Right cardiac atrium (tissue), 5 donors: ENCODE measurements around the gene ADAMTS13. TPM values are rescaled to one million over a fixed set of nuclear protein-coding genes. Genes with fewer than 3 reads are reported as not detected.

Experiments used
- ATAC-seq, 2 donors: fragments of 200-7000 bp; cut with Tn5 transposase; one replicate each; pipeline versions ENCODE4 v1.8.0 to v1.9.1; 2020; ENCODE audit warnings: moderate library complexity in 2 of 2, mild to moderate bottlenecking in 1 of 2
- DNase-seq, 3 donors: peaks; one replicate each; pipeline ENCODE4 v3.0.0-alpha.2; 2020
- H3K27ac ChIP-seq: one replicate; pipeline ENCODE4 v1.5.1; 2013; ENCODE audit warnings: mild to moderate bottlenecking, low read length, control low read depth, moderate library complexity
- H3K27me3 ChIP-seq: one replicate; pipeline ENCODE4 v1.6.1; 2013; ENCODE audit not compliant: control insufficient read depth, insufficient read depth
- H3K4me1 ChIP-seq: one replicate; pipeline ENCODE4 v1.6.1; 2013; ENCODE audit warnings: low read length; ENCODE audit not compliant: control insufficient read depth, insufficient read depth
- H3K4me3 ChIP-seq: one replicate; pipeline ENCODE4 v1.5.1; 2013; ENCODE audit warnings: low read length, control low read depth
- H3K9me3 ChIP-seq: one replicate; pipeline ENCODE4 v1.6.1; 2013; ENCODE audit warnings: low read length; ENCODE audit not compliant: control insufficient read depth
- WGBS: extraction: QIAGEN DNeasy Blood & Tissue Kit; methylation state at CpG from one replicate; pipeline ENCODE4 v1.1.7; 2013; 5-methylcytosine and 5-hydroxymethylcytosine counted together
- intact Hi-C, 4 donors: fragments of 100-400 bp; cut with DNase I; formaldehyde crosslinking; loops; one replicate each; pipeline versions ENCODE4 v1.11.0 to v1.14.0; 2022 to 2023
- polyA plus RNA-seq: library from polyadenylated mRNA; stranded (reverse); fragments of 200-250 nt; gene quantifications from one replicate; pipeline ENCODE4 v1.2.3, GENCODE V29; 2013
- total RNA-seq, 4 donors: library from RNA; stranded (reverse); fragmentation: NEBNext Ultra II Directional; extraction: Animal tissue kit (Norgen Biotek cat#: 25700); gene quantifications; one replicate each; pipeline ENCODE4 v1.2.1, GENCODE V29; 2021
- donor health status: healthy with polysubstance abuse.
- donor health status: DM: no; HTN: yes; CAD: no.
- donor health status: DM: no; HTN: no; CAD: no.
- donor health status: DM: no; HTN: yes; CAD: no; lungs with severe emphysema.
- donor health status: DM: yes; HTN: yes; CAD: no.

The ADAMTS13 gene
- total and polyA plus RNA-seq, 5 donors = 2.1 to 4.6 (median 4.0) TPM

DNA sequence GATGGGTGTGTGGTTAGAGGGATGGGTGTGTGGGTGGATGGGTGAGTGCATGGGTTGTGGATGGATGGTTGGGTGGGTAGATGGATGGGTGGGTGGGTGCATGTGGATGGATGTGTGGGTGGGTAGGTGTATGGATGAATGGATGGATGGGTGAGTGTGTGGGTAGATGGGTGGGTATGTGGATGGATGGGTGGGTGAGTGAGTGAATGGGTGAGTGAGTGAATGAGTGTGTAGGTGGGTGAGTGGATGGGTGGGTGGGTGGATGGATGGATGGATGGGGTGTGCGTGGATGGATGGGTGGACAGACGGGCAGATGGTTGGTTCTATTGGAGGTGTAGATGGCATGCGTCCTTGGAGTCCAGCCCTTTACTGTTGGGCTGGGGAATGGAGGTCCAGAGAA lies 28.8 kb upstream of the ADAMTS13 start:
- no peak for ATAC-seq
- H3K27me3 ChIP-seq = no peaks in the 10 kb centered on the region

GRCh38 chr9:133394687-133395271 lies 27.4 kb upstream of the ADAMTS13 start:
- H3K9me3 ChIP-seq = no peaks in the 10 kb centered on the region
- WGBS = 41% methylated on average over 8 of the region's 8 CpGs
- H3K4me3 ChIP-seq = no peak overlapping the region
- intact Hi-C loops = no loop called here
- no peaks in the 10 kb centered on the region for H3K4me1 ChIP-seq
- H3K27ac ChIP-seq = no peak overlapping the region
- no peaks in the 10 kb centered on the region for H3K27me3 ChIP-seq
- DNase-seq = no peak
- no peak for ATAC-seq

More for the DNA sequence above, 28.8 kb upstream of the ADAMTS13 start:
- 91% methylated on average over 3 of the region's 3 CpGs for WGBS
- Histone ChIP-seq H3K27ac (no peak overlapping the region), H3K4me1 (no peaks in the 10 kb centered on the region), H3K4me3 (no peak overlapping the region), H3K9me3 (no peaks in the 10 kb centered on the region)
- no peak for DNase-seq
- intact Hi-C loops = no loop called here

DNA sequence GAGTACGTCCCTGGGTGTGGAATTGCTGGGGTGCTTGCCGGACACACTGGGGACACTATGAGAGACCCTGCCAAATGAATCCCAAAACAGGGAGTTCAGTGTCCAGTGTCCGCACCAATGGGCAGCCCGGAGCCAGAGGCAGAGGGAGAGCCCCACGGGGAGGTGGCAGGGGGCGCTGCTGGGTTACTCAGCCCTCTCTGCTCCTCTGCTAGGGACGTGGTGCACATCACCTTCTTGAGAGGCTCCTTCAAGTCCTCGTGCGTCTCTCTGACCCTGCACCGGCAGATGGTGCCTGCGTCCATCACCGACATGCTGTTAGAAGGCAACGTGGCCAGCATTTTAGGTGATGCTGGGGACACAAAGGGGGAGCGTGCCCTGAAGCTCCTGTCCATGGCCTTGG lies 25.2 kb upstream of the ADAMTS13 start:
- intact Hi-C loops = no loop called here
- ATAC-seq (no peak), DNase-seq (no peak)
- Histone ChIP-seq H3K4me3 (no peak overlapping the region), H3K27ac (no peak overlapping the region), H3K4me1 (no peaks in the 10 kb centered on the region), H3K9me3 (no peaks in the 10 kb centered on the region), H3K27me3 (no peaks in the 10 kb centered on the region)
- 27% methylated on average over 14 of the region's 14 CpGs for WGBS

DNA sequence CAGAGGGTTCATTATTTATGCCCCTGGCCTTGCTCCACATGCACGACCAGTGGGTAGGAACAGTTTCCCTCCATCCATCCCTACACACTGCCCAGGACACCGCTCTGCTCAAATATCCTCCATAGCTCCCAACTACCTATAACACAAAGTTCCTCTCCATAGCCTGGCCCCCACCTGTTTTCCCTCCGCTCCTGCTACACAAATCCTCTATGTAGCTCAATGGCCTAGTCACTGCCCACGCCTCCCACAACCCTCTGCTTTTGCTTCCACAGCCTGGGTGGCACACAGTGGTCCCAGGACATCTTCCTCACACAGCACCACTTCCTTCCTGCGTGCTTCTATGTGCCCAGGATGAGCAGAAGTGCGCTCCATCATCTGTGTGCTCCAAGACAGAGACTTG lies 24.8 kb upstream of the ADAMTS13 start:
- Histone ChIP-seq H3K4me3 (no peak overlapping the region), H3K27ac (no peak overlapping the region), H3K9me3 (no peaks in the 10 kb centered on the region), H3K27me3 (no peaks in the 10 kb centered on the region), H3K4me1 (no peaks in the 10 kb centered on the region)
- WGBS = 85% methylated on average over 6 of the region's 6 CpGs
- no peak for ATAC-seq
- intact Hi-C loops = no loop called here
- no peak for DNase-seq

- 60% methylated on average over 9 of the region's 9 CpGs for WGBS
- no peak overlapping the region for H3K4me3 ChIP-seq
- DNase-seq (no peak), ATAC-seq (no peak)
- no peaks in the 10 kb centered on the region for H3K9me3 ChIP-seq
- no peaks in the 10 kb centered on the region for H3K4me1 ChIP-seq
- no peak overlapping the region for H3K27ac ChIP-seq
- no peaks in the 10 kb centered on the region for H3K27me3 ChIP-seq
- intact Hi-C loops = no loop called here
These were observed 24.3 kb upstream of the ADAMTS13 start for GRCh38 chr9:133397895-133398294.

DNA sequence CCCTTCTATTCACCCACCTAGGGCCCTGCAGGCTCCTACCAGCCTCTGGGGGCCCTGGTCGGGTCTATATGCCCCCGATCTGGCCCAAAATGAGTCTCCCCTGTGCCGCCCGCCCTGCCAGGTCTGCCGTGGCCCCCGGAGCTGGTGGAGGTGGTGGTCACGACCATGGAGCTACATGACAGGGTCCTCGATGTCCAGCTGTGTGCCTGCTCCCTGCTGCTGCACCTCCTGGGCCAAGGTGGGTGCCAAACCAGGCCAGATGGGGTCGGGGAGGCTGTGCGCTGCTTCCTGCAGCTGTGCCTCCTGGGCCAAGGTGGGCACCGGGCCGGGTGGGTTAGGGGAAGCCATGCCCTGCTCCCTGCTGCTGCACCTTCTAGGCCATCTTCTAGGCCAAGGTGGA lies 21.9 kb upstream of the ADAMTS13 start:
- H3K27ac ChIP-seq = no peak overlapping the region
- no peaks in the 10 kb centered on the region for H3K9me3 ChIP-seq
- DNase-seq = no peak
- intact Hi-C loops = no loop called here
- H3K4me3 ChIP-seq = no peak overlapping the region
- no peaks in the 10 kb centered on the region for H3K27me3 ChIP-seq
- H3K4me1 ChIP-seq = no peaks in the 10 kb centered on the region
- no peak for ATAC-seq
- 89% methylated on average over 12 of the region's 12 CpGs for WGBS

DNA sequence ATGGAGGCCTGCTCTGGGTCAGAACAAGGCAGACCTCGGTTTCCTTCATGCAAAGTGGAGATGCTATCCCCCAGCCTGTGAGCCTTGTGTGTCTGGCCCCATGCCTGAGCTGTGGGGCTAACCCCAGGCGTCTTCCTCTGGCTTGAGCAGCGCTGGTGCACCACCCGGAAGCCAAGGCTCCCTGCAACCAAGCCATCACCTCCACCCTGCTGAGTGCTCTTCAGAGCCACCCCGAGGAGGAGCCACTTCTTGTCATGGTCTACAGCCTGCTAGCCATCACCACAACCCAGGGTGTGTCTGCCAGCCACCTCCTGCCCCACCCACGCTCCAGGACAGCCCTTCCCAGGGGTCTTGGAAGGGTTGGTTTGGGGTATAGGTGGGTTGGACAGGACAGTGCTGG lies 20.6 kb upstream of the ADAMTS13 start:
- intact Hi-C loops = no loop called here
- ATAC-seq = no peak
- 85% methylated on average over 6 of the region's 6 CpGs for WGBS

DNA sequence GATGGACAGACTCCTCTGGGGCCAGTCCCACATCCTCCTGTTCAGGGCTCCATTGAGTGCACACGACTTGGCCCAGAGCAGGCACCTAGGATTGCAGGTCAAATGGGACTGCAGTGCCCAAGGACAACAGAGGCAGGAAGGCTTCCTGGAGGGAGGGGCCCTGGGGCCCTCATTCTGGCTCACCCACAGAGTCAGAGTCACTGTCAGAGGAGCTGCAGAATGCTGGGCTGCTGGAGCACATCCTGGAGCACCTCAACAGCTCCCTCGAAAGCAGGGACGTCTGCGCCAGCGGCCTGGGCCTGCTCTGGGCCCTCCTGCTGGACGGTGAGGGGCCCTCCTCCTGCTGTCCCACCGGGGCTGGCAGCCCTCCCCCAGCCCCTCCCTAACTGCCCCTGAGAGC lies 19.5 kb upstream of the ADAMTS13 start:
- H3K4me1 ChIP-seq = no peaks in the 10 kb centered on the region
- 73% methylated on average over 7 of the region's 7 CpGs for WGBS
- intact Hi-C loops = no loop called here
- ATAC-seq (no peak), DNase-seq (no peak)
- no peaks in the 10 kb centered on the region for H3K27me3 ChIP-seq
- H3K4me3 ChIP-seq = no peak overlapping the region
- H3K27ac ChIP-seq = no peak overlapping the region
- no peaks in the 10 kb centered on the region for H3K9me3 ChIP-seq

More for the DNA sequence above, 20.6 kb upstream of the ADAMTS13 start:
- H3K27me3 ChIP-seq = no peaks in the 10 kb centered on the region
- DNase-seq = no peak
- H3K4me1 ChIP-seq = no peaks in the 10 kb centered on the region
- H3K27ac ChIP-seq = no peak overlapping the region
- H3K9me3 ChIP-seq = no peaks in the 10 kb centered on the region
- H3K4me3 ChIP-seq = no peak overlapping the region

- Histone ChIP-seq H3K27me3 (no peaks in the 10 kb centered on the region), H3K27ac (no peak overlapping the region), H3K4me3 (no peak overlapping the region), H3K4me1 (no peaks in the 10 kb centered on the region), H3K9me3 (no peaks in the 10 kb centered on the region)
- intact Hi-C loops = loop anchor here in 1 of 4 donors (2.0 kb wide), 1 partner anchor 85 kb away; no protein-coding TSS in a partner anchor
- no peak for DNase-seq
- no peak for ATAC-seq
- 82% methylated on average over 16 of the region's 16 CpGs for WGBS
These were observed 18.3 kb upstream of the ADAMTS13 start for GRCh38 chr9:133403766-133404453.

DNA sequence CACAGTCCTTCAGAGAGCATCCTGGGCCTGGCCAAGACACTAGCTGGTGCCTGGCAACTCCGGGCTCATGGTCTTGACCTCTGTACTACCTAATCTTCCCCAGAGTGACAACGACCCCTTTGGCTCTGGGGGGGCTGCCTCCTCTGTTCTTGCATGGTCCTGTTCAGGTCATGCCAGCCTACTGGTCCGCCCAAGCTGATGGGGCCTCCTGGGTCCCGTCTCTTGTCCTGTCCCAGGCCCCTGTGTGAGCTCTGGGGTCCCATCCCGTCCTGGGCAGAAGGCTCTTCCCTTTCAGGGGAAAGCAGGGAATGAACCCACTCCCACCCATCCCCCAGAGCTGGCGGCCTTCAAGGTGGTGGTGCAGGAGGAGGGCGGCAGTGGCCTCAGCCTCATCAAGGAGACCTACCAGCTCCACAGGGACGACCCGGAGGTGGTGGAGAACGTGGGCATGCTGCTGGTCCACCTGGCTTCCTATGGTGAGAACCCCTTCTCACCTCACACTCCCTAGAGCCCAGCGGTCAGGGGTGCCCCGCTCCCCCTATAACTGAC lies 17.6 kb upstream of the ADAMTS13 start:
- no peak for ATAC-seq
- 83% methylated on average over 12 of the region's 12 CpGs for WGBS
- no peaks in the 10 kb centered on the region for H3K9me3 ChIP-seq
- H3K27me3 ChIP-seq = no peaks in the 10 kb centered on the region
- H3K4me1 ChIP-seq = no peaks in the 10 kb centered on the region
- H3K4me3 ChIP-seq = no peak overlapping the region
- intact Hi-C loops = loop anchor here in 2 of 4 donors (2.0 to 5.0 kb wide), 2 partner anchors 83 to 84 kb away; no protein-coding TSS in a partner anchor
- no peak overlapping the region for H3K27ac ChIP-seq
- no peak for DNase-seq
